ENCODE results near the gene IPO5. TPM values are rescaled to one million over a fixed set of nuclear protein-coding genes. Genes with fewer than 3 reads are reported as not detected.
A peak's percentile ranks its signal among the peaks of the same experiment; 100 is the strongest.

Gene IPO5
- total RNA-seq, 1 experiment from 2014 or later: 342 TPM

GRCh38 chr13:98066636-98067035 is 113.2 kb downstream of the IPO5 start:
- no peak for TF ChIP-seq CTCF (conservative IDR thresholded peaks at IDR 0.05)
- H3K4me3 Mint-ChIP-seq: no peak overlapping the region; a peak in 1 of 5 replicates
- Histone ChIP-seq H3K23me2 (ENCODE audit: insufficient read length, low read depth, low read length, poor library complexity, severe bottlenecking) (no peaks in the 10 kb centered on the region), H2BK120ac (ENCODE audit: low read depth, low read length, poor library complexity, severe bottlenecking) (no peak overlapping the region), H2AK5ac (ENCODE audit: insufficient read length, low read length) (no peak overlapping the region), H3T11ph (ENCODE audit: low read length) (no peak overlapping the region), H2AFZ (ENCODE audit: low read length) (no peak overlapping the region), H3K9ac (ENCODE audit: extremely low read depth, insufficient read length, low read length) (no peak overlapping the region), H3K79me1 (ENCODE audit: insufficient read depth, low read depth, low read length, poor library complexity, severe bottlenecking) (no peaks in the 10 kb centered on the region), H4K8ac (replicated peaks; ENCODE audit: insufficient read length, low read depth, low read length) (no peak overlapping the region), H3K27me3 (ENCODE audit: insufficient read depth, low read length) (no peaks in the 10 kb centered on the region), H3K18ac (ENCODE audit: insufficient read length, low read depth, low read length) (no peak overlapping the region), H3K14ac (ENCODE audit: insufficient read depth, low read length) (no peak overlapping the region), H3K4me2 (ENCODE audit: insufficient read depth, insufficient read length, low read length) (no peak overlapping the region), H3K79me2 (ENCODE audit: insufficient read depth, low read length) (no peaks in the 10 kb centered on the region), H2BK5ac (ENCODE audit: insufficient read length, low read length) (no peak overlapping the region), H2BK20ac (ENCODE audit: low read depth, low read length, poor library complexity, severe bottlenecking) (no peak overlapping the region), H2BK15ac (ENCODE audit: low read depth, low read length) (no peak overlapping the region), H3K27ac (ENCODE audit: insufficient read length, low read depth, low read length) (no peak overlapping the region), H3K56ac (ENCODE audit: insufficient read length, low read depth, low read length) (no peak overlapping the region), H2BK12ac (ENCODE audit: insufficient read length, low read depth, low read length) (no peak overlapping the region), H4K91ac (ENCODE audit: insufficient read length, low read depth, low read length) (no peak overlapping the region), H3K4me1 (ENCODE audit: insufficient read depth, low read length) (peaks cover 4% of the 10 kb centered on the region; the same call in 1 of the 2 replicates), H4K5ac (ENCODE audit: insufficient read length, low read depth, low read length) (no peak overlapping the region), H3K9me3 (ENCODE audit: control insufficient read depth, low read depth, low read length) (no peaks in the 10 kb centered on the region), H3K4ac (ENCODE audit: low read depth, low read length) (no peak overlapping the region), H4K20me1 (ENCODE audit: control insufficient read depth, insufficient read depth, insufficient read length) (no peaks in the 10 kb centered on the region), H3K23ac (ENCODE audit: insufficient read length, low read depth, low read length) (no peak overlapping the region)
- H3K27ac Mint-ChIP-seq: peak overlapping the region in 2 of 3 experiments; percentile 70 to 78; a peak in 2 of 7 replicates
- WGBS (ENCODE audit: extremely low coverage, insufficient read length, low lambda C conversion rate): no CpG with 5 or more reads among the region's 4 CpGs
- H3K27me3 Mint-ChIP-seq (ENCODE audit: low read depth): no peaks in the 10 kb centered on the region
- no peaks in the 10 kb centered on the region for H3K36me3 Mint-ChIP-seq (ENCODE audit: insufficient read depth in 1 of 3, low read depth in 3 of 3)
- H3K9me3 Mint-ChIP-seq: no peaks in the 10 kb centered on the region
- H3K4me1 Mint-ChIP-seq: peaks cover 25% of the 10 kb centered on the region in 2 experiments
- no peak for DNase-seq

Data from H9 (cell line).